ENCODE measurements around the gene AGRP.

Gene AGRP

DNA sequence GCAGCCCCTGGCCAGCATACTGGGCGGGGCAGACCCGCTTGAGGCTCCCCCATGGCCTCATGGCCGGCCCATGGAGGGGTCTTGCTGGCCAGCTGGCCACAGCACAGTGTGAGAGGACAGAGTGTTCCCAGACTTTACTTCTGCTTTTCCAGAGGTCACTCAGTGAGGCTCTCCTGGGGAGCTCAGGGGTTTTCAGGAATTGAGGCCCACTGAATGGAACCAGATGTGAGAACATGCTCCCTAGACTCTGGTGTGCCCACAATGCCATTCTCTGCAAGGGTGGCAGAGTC lies 23.5 kb downstream of the AGRP start:
- TF ChIP-seq TAF1 (IDR thresholded peaks at IDR 0.05; ENCODE audit: borderline replicate concordance, low read depth, low read length) (no peak), POLR2A (IDR thresholded peaks at IDR 0.05; ENCODE audit: low read depth, low read length) (no peak), POLR2AphosphoS5 (IDR thresholded peaks at IDR 0.05; ENCODE audit: low read depth, low read length) (no peak)
- DNase-seq (ENCODE audit: insufficient read length) (no peak), FAIRE-seq (no peak)

DNA sequence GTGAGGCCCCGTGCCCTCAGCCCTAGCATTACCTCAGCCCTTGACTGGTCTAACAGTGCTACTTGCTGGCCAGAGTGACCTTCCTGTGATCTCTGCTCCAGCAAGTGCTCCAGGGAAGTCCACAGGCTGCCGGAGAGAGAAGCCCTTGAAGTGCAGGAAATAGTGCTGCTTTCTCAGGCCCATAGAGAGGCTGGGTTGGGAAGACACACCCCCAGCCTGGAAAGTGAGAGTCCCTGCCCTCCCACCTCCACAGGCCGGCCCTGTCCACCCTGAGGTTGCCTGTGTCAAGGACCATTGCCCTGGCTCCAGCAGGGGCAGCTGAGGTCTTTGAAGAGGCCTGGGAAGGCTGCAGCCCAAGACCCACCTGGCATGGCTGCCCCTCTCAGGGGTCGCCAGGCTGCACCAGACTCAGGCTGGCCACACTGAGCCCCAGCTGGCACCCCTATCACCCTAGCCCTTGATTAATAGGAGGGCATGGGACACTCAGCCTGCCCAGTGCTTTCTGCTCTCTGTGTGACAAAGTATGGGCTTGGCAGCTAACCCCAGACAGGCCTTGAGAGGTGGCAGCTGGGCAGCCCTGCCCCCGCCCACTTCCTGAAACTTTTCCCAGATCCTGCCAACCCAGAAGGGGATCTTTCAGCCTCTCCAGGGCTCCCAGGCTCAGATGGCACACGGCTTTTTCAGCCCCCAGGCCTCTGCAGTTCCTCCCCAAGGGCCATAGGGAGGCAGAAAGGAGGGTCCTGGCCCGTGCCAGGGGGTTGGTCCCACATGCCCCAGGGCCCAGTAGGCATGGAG lies 24.1 kb downstream of the AGRP start:
- TF ChIP-seq TAF1 (IDR thresholded peaks at IDR 0.05; ENCODE audit: borderline replicate concordance, low read depth, low read length), result no peak
- TF ChIP-seq POLR2AphosphoS5 (IDR thresholded peaks at IDR 0.05; ENCODE audit: low read depth, low read length), result no peak
- TF ChIP-seq POLR2A (IDR thresholded peaks at IDR 0.05; ENCODE audit: low read depth, low read length), result no peak
- FAIRE-seq (no peak), DNase-seq (ENCODE audit: insufficient read length) (no peak)

DNA sequence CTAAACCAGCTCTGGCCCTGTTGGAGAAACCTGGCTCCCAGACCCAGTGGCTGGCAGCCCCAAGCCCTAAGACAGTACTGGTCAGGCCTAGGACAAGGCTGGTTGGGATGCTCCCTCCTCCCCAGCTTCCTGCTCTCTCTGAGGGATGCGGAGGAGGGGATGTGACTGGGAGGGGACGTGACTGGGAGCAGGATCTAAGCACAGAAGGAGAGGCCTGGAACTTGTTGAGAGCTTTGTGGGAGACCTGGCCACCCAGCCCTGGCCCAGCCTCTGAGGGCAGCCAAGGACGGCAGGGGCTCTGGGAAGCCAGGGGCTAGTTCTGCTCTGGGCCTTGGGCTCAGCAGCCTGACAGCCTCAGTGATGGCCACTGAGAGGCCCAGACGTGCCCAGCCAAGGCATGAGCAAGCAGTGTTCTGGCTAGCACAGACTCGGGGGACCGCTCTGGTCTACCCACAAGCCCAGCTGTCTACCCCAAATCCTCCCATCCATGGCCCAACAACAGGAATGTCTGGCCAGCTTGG lies 25.2 kb downstream of the AGRP start:
- DNase-seq (ENCODE audit: insufficient read length) (no peak), FAIRE-seq (no peak)
- no peak for TF ChIP-seq POLR2AphosphoS5 (IDR thresholded peaks at IDR 0.05; ENCODE audit: low read depth, low read length)
- TF ChIP-seq POLR2A (IDR thresholded peaks at IDR 0.05; ENCODE audit: low read depth, low read length), result no peak
- no peak for TF ChIP-seq TAF1 (IDR thresholded peaks at IDR 0.05; ENCODE audit: borderline replicate concordance, low read depth, low read length)

DNA sequence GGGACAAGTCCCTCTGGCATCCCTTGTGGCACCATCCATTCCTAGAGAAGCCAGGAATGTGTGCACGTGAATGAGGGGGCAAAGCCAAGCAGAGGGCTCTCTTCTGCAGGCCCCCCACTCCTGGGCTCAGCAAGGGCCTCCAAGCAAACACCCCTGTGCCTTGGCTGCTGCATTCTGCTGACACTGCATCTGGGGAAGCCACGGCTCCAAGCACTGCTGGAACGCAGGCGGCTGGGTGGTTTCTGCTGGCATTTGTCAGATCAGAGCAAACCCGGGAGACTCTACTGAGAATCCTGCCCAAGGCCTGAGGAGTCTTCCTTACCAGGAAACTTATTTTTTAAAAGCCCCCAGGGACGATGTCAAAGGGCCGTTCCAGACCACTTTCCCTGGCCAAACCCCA lies 25.7 kb downstream of the AGRP start:
- TF ChIP-seq POLR2A (IDR thresholded peaks at IDR 0.05; ENCODE audit: low read depth, low read length) (no peak), POLR2AphosphoS5 (IDR thresholded peaks at IDR 0.05; ENCODE audit: low read depth, low read length) (no peak), TAF1 (IDR thresholded peaks at IDR 0.05; ENCODE audit: borderline replicate concordance, low read depth, low read length) (no peak)
- FAIRE-seq (no peak), DNase-seq (ENCODE audit: insufficient read length) (no peak)

DNA sequence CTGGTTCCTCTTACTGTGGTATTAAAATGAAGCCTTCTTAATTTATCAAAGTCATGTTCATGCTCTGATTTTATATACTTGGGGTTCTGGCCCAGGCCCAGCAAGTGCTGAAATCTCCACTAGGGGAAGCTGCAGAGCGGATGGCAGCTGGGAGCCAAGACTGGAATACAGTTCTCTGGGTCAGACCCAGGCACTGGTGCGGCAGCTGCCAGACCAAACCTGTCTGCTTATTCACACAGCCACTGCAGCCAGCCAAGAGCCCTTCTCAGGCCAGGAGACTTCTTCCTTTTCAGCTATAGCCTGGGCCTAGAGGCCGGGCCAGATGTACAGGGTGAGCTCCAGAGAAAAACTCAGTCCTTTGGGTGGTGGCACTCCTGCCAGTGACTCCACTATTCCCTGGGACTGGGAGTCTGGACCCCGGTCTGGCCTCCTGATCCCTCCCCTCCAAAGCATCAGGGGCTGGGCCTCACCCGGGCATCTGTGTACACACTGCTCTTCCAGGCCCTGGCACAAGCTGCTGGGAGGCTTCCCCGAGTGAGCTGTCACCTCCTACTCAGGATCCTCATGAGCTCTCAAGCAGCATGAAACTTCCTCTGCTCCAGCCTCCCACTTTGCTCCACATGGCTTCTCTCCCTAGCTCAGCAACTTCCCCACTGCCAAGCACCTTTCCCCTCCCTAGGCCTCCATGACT lies 26.8 kb downstream of the AGRP start:
- TF ChIP-seq POLR2AphosphoS5 (IDR thresholded peaks at IDR 0.05; ENCODE audit: low read depth, low read length) (no peak), TAF1 (IDR thresholded peaks at IDR 0.05; ENCODE audit: borderline replicate concordance, low read depth, low read length) (no peak), POLR2A (IDR thresholded peaks at IDR 0.05; ENCODE audit: low read depth, low read length) (no peak)
- DNase-seq (ENCODE audit: insufficient read length) (no peak), FAIRE-seq (no peak)

DNA sequence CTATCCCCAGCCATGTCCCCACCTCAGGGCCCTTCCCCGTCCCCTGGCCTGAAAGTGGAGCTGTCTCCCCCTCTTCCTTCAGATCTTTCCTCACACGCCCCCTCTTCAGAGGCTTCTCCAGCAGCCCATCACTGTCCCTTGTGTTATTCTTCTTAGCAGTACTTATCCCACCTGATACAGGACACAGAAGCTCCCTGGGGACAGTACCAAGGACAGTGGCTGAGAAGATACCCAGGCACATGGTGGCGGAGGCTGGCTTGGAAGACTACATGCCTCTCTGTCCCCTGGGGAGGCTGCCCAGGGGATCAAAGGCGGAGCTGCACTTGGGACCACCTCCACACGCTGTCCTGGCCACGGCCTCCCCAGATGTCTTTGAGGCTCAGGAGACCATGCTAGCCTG lies 28.5 kb downstream of the AGRP start:
- no peak for DNase-seq (ENCODE audit: insufficient read length)
- FAIRE-seq, result no peak
- TF ChIP-seq POLR2AphosphoS5 (IDR thresholded peaks at IDR 0.05; ENCODE audit: low read depth, low read length), result no peak
- TF ChIP-seq POLR2A (IDR thresholded peaks at IDR 0.05; ENCODE audit: low read depth, low read length), result no peak
- TF ChIP-seq TAF1 (IDR thresholded peaks at IDR 0.05; ENCODE audit: borderline replicate concordance, low read depth, low read length), result no peak

DNA sequence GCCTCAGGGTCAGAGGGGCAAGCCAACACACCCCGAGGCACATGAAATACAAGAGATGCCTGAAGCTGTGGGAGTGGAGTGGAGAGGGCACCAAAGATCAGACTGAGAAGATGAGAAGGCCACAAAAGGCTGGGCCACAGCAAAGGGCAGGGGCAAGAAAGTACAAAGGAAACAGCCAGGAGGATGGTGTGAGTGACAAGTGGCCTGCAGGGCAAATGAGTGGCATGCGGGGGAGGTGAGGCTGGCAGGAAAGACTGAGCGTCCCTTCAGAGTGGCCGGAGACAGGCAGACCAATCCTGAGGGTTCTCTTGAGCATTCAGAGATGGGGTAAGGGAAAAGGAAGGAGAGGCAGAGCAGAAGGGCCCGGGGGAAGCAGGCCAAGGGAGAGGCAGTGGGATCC lies 29.2 kb downstream of the AGRP start:
- TF ChIP-seq POLR2A (IDR thresholded peaks at IDR 0.05; ENCODE audit: low read depth, low read length) (no peak), TAF1 (IDR thresholded peaks at IDR 0.05; ENCODE audit: borderline replicate concordance, low read depth, low read length) (no peak), POLR2AphosphoS5 (IDR thresholded peaks at IDR 0.05; ENCODE audit: low read depth, low read length) (no peak)
- DNase-seq (ENCODE audit: insufficient read length) (no peak), FAIRE-seq (no peak)

DNA sequence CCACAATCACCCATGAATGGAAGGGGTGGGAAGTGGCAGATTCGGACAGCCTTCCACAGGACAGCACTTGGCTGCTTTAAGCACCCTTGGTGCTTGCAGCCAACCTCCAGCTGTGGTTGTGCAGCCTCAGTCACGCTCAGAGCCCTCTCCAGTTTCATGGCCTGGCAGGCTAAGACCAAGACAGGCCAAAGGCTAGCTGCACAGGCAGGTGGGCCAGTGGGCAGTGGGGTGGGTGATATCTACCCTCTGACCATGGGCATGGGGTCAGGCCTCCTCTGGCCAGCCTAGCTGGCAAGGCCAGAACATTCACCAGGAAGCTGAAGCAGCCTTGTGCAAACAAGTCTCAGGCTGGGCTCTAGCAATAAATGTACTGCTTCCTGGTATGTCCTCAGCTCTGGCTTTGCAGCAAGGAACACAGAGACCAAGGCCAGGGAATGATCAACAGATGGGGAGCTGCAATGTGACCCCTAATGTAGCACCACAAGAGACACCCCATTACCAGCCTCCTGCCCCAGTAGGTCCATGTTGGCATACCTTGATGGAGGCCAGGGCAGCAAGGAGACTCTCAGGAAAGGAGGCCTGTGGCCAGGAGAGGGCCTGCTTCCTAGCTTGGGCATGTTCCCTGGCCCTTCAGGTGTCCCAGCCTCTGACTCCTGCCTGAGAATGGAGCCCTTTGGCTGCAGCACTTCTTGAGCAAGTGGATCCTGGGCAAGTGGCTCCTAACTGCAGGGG lies 31.5 kb downstream of the AGRP start:
- FAIRE-seq (no peak), DNase-seq (ENCODE audit: insufficient read length) (no peak)
- TF ChIP-seq POLR2AphosphoS5 (IDR thresholded peaks at IDR 0.05; ENCODE audit: low read depth, low read length) (no peak), POLR2A (IDR thresholded peaks at IDR 0.05; ENCODE audit: low read depth, low read length) (no peak), TAF1 (IDR thresholded peaks at IDR 0.05; ENCODE audit: borderline replicate concordance, low read depth, low read length) (no peak)

DNA sequence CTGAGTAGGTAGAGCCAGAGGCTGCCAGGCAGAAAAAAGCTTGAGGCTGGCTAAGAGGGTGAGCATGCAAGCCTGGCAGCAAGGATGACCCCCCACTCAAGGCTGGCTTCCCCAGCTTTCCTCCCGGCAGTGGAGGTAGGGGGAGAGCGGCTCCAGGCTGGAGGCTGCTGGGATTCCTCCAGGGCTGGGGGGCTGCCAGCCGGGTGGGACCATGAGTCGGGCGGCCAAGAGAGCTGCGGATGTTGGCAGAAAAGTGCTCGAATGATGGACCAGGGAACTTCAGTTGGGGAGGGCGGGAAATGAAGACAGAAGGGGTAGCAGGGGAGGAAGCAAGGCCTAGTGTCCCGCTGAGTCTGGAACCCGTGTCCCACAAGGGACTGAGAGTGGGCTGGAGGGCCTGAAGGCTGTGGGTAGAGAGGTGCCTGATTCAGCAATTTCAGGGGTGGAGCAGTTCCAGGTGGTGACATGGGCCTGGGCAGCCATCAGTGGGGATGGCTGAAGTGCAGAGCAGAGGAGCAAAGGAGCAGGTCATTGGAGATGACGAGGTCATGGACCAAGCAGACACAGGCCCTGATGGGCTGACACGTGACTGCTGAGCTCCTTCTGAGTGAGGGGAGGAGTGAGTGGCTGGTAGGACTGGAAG lies 32.2 kb downstream of the AGRP start:
- FAIRE-seq (no peak), DNase-seq (ENCODE audit: insufficient read length) (no peak)
- TF ChIP-seq POLR2AphosphoS5 (IDR thresholded peaks at IDR 0.05; ENCODE audit: low read depth, low read length) (no peak), POLR2A (IDR thresholded peaks at IDR 0.05; ENCODE audit: low read depth, low read length) (no peak), TAF1 (IDR thresholded peaks at IDR 0.05; ENCODE audit: borderline replicate concordance, low read depth, low read length) (no peak)

DNA sequence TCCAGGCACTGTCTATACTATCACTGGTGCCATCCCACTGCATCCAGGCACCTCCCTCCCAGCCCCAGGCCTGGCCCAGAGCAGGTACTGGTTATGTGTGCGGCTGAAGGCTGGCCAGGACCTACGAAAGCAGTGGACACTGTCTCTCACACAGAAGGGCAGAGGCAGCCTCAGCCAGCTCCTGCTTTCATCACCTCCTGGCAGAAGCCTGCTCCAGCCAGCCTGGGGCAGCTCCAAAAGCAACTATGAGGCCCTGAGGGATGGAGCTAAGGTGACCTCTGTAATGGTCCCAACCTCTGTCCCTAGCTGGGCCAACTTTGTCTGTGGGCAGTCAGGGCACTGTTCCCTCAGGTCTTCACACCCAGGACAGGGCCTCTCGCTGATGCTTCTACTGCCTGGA lies 33.6 kb downstream of the AGRP start:
- no peak for FAIRE-seq
- TF ChIP-seq POLR2AphosphoS5 (IDR thresholded peaks at IDR 0.05; ENCODE audit: low read depth, low read length) (no peak), TAF1 (IDR thresholded peaks at IDR 0.05; ENCODE audit: borderline replicate concordance, low read depth, low read length) (no peak), POLR2A (IDR thresholded peaks at IDR 0.05; ENCODE audit: low read depth, low read length) (no peak)

DNA sequence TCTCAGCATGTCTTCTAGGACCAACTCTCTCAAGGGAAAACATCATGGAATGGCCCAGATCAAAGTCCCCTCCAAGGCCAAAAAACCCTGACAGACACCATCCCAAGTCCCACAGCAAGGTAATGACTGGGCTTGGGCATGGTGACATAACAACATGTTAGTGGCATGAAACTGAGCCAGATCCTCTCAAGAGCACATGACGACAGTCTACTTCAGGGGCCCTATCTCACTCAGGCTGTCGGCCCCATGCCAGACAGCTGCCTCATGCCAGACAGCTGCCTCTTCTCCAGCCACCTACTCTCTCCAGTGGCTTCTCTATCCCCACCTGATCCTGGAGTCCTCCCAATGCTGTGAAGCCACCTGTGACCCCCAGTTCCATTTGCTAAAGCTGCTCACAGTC lies 34.0 kb downstream of the AGRP start:
- FAIRE-seq (no peak), DNase-seq (ENCODE audit: insufficient read length) (no peak)

More for the DNA sequence above, 33.6 kb downstream of the AGRP start:
- no peak for DNase-seq (ENCODE audit: insufficient read length)

More for the DNA sequence above, 34.0 kb downstream of the AGRP start:
- TF ChIP-seq TAF1 (IDR thresholded peaks at IDR 0.05; ENCODE audit: borderline replicate concordance, low read depth, low read length), result no peak
- no peak for TF ChIP-seq POLR2AphosphoS5 (IDR thresholded peaks at IDR 0.05; ENCODE audit: low read depth, low read length)
- no peak for TF ChIP-seq POLR2A (IDR thresholded peaks at IDR 0.05; ENCODE audit: low read depth, low read length)
